ENCODE measurements around the gene DAZAP1.

DAZAP1 gene

GRCh38 chr19:1392407-1392806 lies 15.0 kb upstream of the DAZAP1 start:
- ChIA-PET POLR2A (no interaction called here), CTCF (no interaction called here)

DNA sequence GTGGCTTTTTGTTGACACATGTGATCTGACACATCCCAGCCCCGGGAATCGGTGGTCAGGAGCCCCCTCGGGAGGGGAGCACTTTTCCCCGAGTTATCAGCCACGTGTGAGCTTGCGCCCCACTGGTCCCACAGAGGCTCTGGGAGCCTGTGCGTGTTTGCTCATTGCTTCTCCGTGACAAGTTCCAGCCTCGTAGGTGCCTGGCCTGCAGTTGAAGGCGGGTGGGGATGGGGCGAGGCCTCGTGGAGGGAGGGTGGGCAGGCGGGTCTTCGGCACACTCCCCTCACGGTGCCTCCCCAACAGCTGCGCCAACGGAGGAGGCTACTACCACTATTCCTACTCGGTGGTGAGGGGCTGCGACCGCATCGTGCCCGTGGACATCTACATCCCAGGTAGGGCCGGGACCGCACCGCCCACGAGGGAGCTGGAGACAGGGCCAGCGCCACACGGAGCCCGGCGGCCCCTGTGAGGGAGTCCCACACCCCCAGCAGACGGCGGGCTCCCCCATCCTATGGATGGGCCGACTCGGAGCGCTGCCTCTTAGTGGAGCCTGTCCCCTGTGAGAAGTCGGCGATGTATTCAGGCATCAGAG lies 14.4 kb upstream of the DAZAP1 start:
- ChIA-PET CTCF (no interaction called here), POLR2A (no interaction called here)
- TF ChIP-seq CTCF (IDR thresholded peaks at IDR 0.05; ENCODE audit: insufficient read depth, low read length, missing control alignments), result no peak
- DNase-seq (ENCODE audit: low read depth, low spot score), result no peak
- no peak overlapping the region for H3K4me3 ChIP-seq (ENCODE audit: low read depth, low read length)

More at GRCh38 chr19:1392407-1392806, 15.0 kb upstream of the DAZAP1 start:
- no peak for TF ChIP-seq CTCF (IDR thresholded peaks at IDR 0.05; ENCODE audit: insufficient read depth, low read length, missing control alignments)
- H3K4me3 ChIP-seq (ENCODE audit: low read depth, low read length), result no peak overlapping the region
- DNase-seq (ENCODE audit: low read depth, low spot score), result no peak

DNA sequence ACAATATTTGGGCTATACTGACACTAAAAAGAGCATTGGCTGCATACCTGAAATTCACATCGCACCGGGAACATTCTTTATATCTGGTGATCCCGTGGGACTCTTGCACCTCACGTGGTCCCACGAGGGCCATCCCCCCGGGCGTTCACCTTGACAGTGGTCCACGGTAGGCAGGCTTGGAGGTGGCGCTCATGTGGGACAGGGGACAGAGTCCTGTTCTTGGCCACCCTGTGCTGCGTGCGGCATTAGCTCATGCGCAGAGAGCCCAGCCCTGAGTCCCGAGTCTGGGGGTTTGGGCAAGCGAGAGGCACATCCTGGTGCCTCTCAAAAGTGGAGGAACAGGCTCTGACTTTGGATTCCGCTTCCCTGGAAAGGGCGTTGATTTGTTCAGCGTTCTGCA lies 13.5 kb upstream of the DAZAP1 start:
- ChIA-PET POLR2A (no interaction called here), CTCF (interaction anchor here (1.3 kb wide), 1 partner anchor 9 kb away, joined by 4 read pairs; no protein-coding TSS in a partner anchor)
- no peak overlapping the region for H3K4me3 ChIP-seq (ENCODE audit: low read depth, low read length)
- TF ChIP-seq CTCF (IDR thresholded peaks at IDR 0.05; ENCODE audit: insufficient read depth, low read length, missing control alignments), result no peak
- DNase-seq (ENCODE audit: low read depth, low spot score), result no peak

DNA sequence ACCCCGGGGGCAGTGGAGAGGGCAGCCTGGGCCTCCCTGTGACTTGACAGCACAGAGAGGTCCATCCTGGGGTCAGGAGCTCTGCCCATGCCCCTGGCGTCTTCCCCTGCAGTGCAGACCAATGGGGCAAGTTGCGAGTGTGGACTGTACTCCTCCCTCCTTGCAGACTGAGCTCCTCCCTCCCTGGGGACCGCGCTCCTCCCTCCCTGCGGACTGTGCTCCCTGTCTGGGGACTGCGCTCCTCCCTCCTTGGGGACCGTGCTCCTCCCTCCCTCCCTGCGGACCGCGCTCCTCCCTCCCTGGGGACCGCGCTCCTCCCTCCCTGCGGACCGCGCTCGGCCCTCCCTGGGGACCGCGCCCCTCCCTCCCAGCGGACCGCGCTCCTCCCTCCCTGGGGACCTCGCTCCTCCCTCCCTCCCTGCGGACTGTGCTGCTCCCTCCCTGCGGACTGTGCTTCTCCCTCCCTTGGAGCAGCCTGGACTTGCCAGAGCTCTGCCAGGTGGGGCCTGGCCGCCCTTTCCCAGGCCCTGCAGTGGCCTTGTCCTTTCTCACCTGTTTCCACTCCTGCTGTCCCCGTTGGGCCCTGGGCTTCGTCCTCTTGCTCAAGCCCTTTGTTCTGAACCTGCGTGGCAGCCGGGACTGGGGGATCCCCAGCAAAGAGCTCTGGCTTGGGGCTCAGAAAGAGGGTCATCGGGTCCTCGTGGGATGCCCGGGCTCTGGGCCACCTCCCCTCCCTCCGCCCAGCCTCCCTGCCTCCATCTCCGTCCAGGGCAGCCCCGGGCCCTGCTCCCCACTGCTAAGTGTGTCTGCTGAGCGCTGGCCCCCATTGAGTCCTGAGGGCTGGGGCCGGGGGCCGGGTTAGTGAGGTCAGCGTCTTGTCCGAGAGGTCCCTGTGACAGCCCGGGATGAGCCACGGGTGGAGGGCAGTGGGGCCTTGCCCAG lies 12.9 kb upstream of the DAZAP1 start:
- ChIA-PET CTCF (interaction anchor here (1.1 to 1.3 kb wide), 2 partner anchors 9 to 114 kb away, joined by 3 to 4 read pairs; no protein-coding TSS in a partner anchor), POLR2A (no interaction called here)
- no peak overlapping the region for H3K4me3 ChIP-seq (ENCODE audit: low read depth, low read length)
- DNase-seq (ENCODE audit: low read depth, low spot score), result no peak
- TF ChIP-seq CTCF (IDR thresholded peaks at IDR 0.05; ENCODE audit: insufficient read depth, low read length, missing control alignments), result no peak

- DNase-seq (ENCODE audit: low read depth, low spot score), result no peak
- TF ChIP-seq CTCF (IDR thresholded peaks at IDR 0.05; ENCODE audit: insufficient read depth, low read length, missing control alignments), result no peak
- H3K4me3 ChIP-seq (ENCODE audit: low read depth, low read length), result no peak overlapping the region
- ChIA-PET CTCF (interaction anchor here (1.1 to 1.3 kb wide), 2 partner anchors 8 to 115 kb away, joined by 3 to 4 read pairs; no protein-coding TSS in a partner anchor), POLR2A (no interaction called here)
Measured at GRCh38 chr19:1395194-1396018, 12.0 kb upstream of the DAZAP1 start.
